Karpas-422 (cell line): Measurements from ENCODE around the gene PCNT. TPM values are rescaled to one million over a fixed set of nuclear protein-coding genes. Genes with fewer than 3 reads are reported as not detected.

Source experiments
- DNase-seq: peaks from one replicate; pipeline ENCODE4 v3.0.0-alpha.2; 2015
- H2AFZ ChIP-seq: fragments of 200-600 bp; sonication (generic); 2 replicates; pipeline ENCODE4 v1.6.1; 2014; ENCODE audit warnings: antibody characterized with exemption, low read length, mixed read lengths
- H3K27ac ChIP-seq: fragments of 200-600 bp; sonication (generic); 2 replicates; pipeline ENCODE4 v1.5.1; 2014; ENCODE audit warnings: mild to moderate bottlenecking, low read length, moderate library complexity
- H3K27me3 ChIP-seq: fragments of 200-600 bp; sonication (generic); 2 replicates; pipeline ENCODE4 v1.6.1; 2014; ENCODE audit warnings: low read length, mixed read lengths
- H3K36me3 ChIP-seq: fragments of 200-600 bp; sonication (generic); 2 replicates; pipeline ENCODE4 v1.6.1; 2014; ENCODE audit warnings: low read length, mixed read lengths; ENCODE audit not compliant: insufficient read depth
- H3K4me1 ChIP-seq: fragments of 200-600 bp; sonication (generic); 2 replicates; pipeline ENCODE4 v1.6.1; 2014; ENCODE audit warnings: mild to moderate bottlenecking, low read length, mixed read lengths
- H3K4me2 ChIP-seq: fragments of 200-600 bp; sonication (generic); 2 replicates; pipeline ENCODE4 v1.6.1; 2014; ENCODE audit warnings: low read length, low read depth, mild to moderate bottlenecking; ENCODE audit not compliant: poor library complexity, severe bottlenecking
- H3K4me3 ChIP-seq: fragments of 200-600 bp; sonication (generic); 2 replicates; pipeline ENCODE4 v1.5.1; 2014; ENCODE audit warnings: mild to moderate bottlenecking, antibody characterized with exemption, low read length, mixed read lengths
- H3K79me2 ChIP-seq: fragments of 200-600 bp; sonication (generic); 2 replicates; pipeline ENCODE4 v1.6.1; 2014; ENCODE audit warnings: mild to moderate bottlenecking, low read length, mixed read lengths
- H3K9ac ChIP-seq: fragments of 200-600 bp; sonication (generic); 2 replicates; pipeline ENCODE4 v1.6.0; 2014; ENCODE audit warnings: low read length
- H3K9me2 ChIP-seq: fragments of 200-600 bp; sonication (generic), shearing (Covaris generic); replicated peaks from 2 replicates; pipeline ENCODE4 v1.6.0; 2014; ENCODE audit warnings: mild to moderate bottlenecking, low read length, moderate library complexity; ENCODE audit not compliant: insufficient read depth
- H3K9me3 ChIP-seq: fragments of 300-700, 200-600 bp; sonication (generic); 2 replicates; pipeline ENCODE4 v1.6.1; 2014; ENCODE audit warnings: low read length, mixed read lengths
- H4K20me1 ChIP-seq: fragments of 200-600 bp; sonication (generic); 2 replicates; pipeline ENCODE4 v1.6.1; 2014; ENCODE audit warnings: mild to moderate bottlenecking, antibody characterized with exemption, low read length, low read depth; ENCODE audit not compliant: insufficient read depth
- total RNA-seq: library from RNA; depleted of rRNA; stranded (reverse); fragments of >200 nt; shearing (Covaris generic); gene quantifications from 2 replicates; pipeline ENCODE4 v1.2.3, GENCODE V29; 2014; ENCODE audit warnings: low replicate concordance

Gene PCNT
- total RNA-seq, 1 experiment from 2014 or later = 31.5 TPM

DNA sequence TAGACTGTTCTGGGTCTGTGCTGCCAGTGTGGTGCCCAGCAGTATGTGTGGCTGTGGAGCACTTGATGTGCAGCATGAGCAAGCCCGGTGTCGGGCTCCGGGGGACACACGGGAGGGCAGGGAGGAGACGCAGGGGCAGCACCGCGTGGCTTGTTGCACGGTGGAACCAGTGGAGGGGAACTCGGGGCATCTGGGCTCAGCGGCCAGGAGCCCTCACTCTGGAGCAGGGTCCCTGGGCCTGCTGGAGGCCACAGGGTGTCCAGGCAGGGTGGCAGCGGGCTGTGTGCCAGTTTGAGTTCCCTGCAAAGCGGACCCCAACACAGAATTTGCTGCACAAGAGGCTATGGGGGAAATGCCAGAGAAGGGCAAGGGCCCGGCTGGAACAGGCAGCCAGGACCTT, 30.6 kb downstream of the PCNT start:
- H3K4me3 ChIP-seq = no peak overlapping the region

DNA sequence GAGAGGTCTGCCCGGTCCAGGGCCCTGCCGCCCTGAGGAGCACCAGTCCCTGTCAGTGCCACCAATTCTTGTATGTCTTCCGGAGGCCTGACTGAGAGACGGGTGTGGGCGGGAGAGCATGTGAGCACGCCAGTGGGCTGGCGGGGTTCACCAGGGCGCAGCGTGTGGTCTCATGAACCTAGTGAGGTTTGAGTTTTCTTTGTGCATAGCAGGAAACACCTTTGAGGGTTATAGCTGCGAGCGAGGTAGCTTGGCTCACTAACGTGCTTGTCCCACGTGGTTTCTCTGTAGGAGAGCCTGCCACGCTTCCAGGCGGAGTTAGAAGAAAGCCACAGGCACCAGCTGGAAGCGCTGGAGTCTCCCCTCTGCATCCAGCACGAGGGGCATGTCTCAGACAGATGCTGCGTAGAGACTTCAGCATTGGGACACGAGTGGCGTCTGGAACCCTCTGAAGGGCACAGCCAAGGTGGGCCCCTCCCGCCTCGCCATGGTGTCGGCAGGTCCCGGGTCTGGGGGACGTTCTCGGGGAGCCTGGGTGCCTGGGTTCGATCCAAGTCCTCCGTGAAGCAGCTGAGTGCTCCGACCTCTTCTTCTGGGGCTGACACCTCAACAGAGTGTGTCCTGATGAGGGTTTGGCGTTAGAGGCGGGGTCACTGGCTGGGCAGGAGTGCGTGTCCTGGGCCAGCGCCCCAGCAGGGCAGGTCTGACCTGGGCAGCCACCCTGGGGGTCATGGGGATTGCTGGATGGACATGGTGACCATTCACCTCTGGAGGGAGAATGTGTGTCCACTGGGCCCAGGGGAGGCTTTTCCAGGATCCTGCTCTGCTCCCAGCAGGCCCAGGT, 31.4 kb downstream of the PCNT start:
- Histone ChIP-seq H3K36me3 (peaks cover 25% of the 10 kb centered on the region), H4K20me1 (no peaks in the 10 kb centered on the region), H3K9ac (peak overlapping the region; percentile 67), H3K9me2 (no peaks in the 10 kb centered on the region), H3K27ac (peak overlapping the region; percentile 96), H3K27me3 (no peaks in the 10 kb centered on the region), H3K79me2 (peaks cover 18% of the 10 kb centered on the region), H3K4me3 (peak overlapping the region; percentile 61; the same call in 1 of the 2 replicates), H3K4me2 (peak overlapping the region; percentile 64), H3K9me3 (no peaks in the 10 kb centered on the region), H3K4me1 (peaks cover 34% of the 10 kb centered on the region), H2AFZ (no peak overlapping the region)
- no peak for DNase-seq

More for the DNA sequence above, 30.6 kb downstream of the PCNT start:
- Histone ChIP-seq H3K27me3 (no peaks in the 10 kb centered on the region), H3K4me2 (no peak overlapping the region), H4K20me1 (no peaks in the 10 kb centered on the region), H3K4me1 (peaks cover 34% of the 10 kb centered on the region), H3K79me2 (peaks cover 14% of the 10 kb centered on the region), H2AFZ (no peak overlapping the region), H3K9ac (no peak overlapping the region), H3K9me3 (no peaks in the 10 kb centered on the region), H3K9me2 (no peaks in the 10 kb centered on the region), H3K36me3 (peaks cover 28% of the 10 kb centered on the region), H3K27ac (0 out of 2 replicates have a peak overlapping the region, but pooled peaks have one; percentile 96)
- no peak for DNase-seq

DNA sequence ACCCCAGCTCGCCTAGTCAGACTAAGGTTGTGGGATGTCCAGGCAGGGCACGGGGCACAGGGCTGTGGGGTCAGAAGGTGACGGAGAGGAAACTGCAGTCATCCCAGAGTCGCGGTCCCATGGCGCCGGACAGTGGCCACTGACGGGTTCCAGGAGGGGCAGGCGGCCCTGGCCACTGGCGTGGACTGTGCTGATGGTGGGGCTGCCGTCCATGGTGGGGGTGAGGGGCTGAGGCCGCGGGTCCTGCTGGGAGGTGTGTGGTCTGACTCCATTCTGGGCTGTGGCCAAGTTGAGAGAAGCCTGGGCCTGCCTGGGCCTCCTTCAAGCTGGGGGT, 32.0 kb downstream of the PCNT start:
- DNase-seq = no peak
- H2AFZ ChIP-seq = no peak overlapping the region
- H3K4me3 ChIP-seq = peak overlapping the region; percentile 61; the same call in 1 of the 2 replicates
- peaks cover 23% of the 10 kb centered on the region for H3K79me2 ChIP-seq
- peaks cover 34% of the 10 kb centered on the region for H3K4me1 ChIP-seq
- no peaks in the 10 kb centered on the region for H3K9me3 ChIP-seq
- H3K27me3 ChIP-seq = no peaks in the 10 kb centered on the region
- H4K20me1 ChIP-seq = no peaks in the 10 kb centered on the region
- H3K4me2 ChIP-seq = peak overlapping the region; percentile 64
- H3K9me2 ChIP-seq = no peaks in the 10 kb centered on the region
- peak overlapping the region; percentile 96 for H3K27ac ChIP-seq
- peak overlapping the region; percentile 67 for H3K9ac ChIP-seq
- peaks cover 23% of the 10 kb centered on the region for H3K36me3 ChIP-seq

DNA sequence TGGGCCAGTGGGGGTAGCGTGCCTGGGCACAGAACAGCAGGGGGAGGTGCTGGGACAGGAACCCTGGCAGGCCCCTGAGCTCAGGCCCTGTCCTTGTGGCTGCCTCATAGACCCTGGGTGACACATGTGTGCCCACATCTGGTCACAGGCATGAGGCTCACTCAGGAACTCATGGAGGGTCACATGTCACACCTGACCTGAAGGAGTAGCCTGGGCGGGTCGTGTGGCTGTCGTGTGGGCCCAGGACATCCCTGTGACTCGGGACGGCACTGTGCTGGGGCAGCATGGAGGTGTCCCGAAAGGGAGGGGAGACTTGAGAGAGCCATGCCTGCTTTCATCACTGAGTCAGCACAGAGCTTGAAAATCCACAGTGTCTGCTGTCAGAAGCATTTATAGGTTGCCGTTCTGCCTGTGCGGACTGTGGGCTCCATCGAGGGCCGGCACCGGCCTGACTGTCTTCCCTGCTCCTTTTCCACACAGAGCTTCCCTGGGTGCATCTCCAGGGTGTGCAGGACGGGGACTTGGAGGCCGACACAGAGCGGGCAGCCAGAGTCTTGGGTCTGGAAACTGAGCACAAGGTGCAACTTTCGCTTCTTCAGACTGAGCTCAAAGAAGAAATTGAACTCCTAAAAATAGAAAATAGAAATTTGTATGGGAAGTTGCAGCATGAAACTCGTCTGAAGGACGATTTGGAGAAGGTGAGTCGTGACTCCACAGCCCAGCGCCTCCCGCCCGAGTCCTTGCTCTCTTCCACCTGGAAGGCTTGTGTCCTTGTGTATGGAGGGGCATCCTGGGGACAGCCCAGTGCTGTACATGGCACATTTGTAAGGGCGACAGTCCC, 32.8 kb downstream of the PCNT start:
- DNase-seq = peak; percentile 83
- Histone ChIP-seq H3K9ac (peak overlapping the region; percentile 67), H3K79me2 (peaks cover 30% of the 10 kb centered on the region), H3K27ac (peak overlapping the region; percentile 96), H3K9me3 (no peaks in the 10 kb centered on the region), H3K36me3 (peaks cover 26% of the 10 kb centered on the region), H3K4me1 (peaks cover 34% of the 10 kb centered on the region), H3K4me3 (peak overlapping the region; percentile 61), H3K9me2 (no peaks in the 10 kb centered on the region), H4K20me1 (no peaks in the 10 kb centered on the region), H2AFZ (no peak overlapping the region), H3K4me2 (peak overlapping the region; percentile 64), H3K27me3 (no peaks in the 10 kb centered on the region)

DNA sequence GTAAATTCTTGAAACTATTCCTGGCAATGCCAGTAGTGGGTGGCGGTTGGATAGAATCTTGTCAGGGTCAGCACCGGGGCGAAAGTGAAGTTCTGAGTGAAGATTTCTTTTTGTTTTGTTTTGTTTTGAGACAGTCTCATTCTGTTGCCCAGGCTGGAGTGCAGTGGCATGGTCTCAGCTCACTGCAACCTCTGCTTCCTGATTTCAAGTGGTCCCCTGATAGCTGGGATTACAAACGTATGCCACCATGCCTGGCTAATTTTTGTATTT, 33.3 kb downstream of the PCNT start:
- peaks cover 34% of the 10 kb centered on the region for H3K4me1 ChIP-seq
- DNase-seq = peak; percentile 57
- no peaks in the 10 kb centered on the region for H4K20me1 ChIP-seq
- H3K4me3 ChIP-seq = peak overlapping the region; percentile 61
- no peaks in the 10 kb centered on the region for H3K27me3 ChIP-seq
- peaks cover 32% of the 10 kb centered on the region for H3K36me3 ChIP-seq
- peak overlapping the region; percentile 67 for H3K9ac ChIP-seq
- no peaks in the 10 kb centered on the region for H3K9me3 ChIP-seq
- peak overlapping the region; percentile 96 for H3K27ac ChIP-seq
- H3K4me2 ChIP-seq = peak overlapping the region; percentile 64
- no peaks in the 10 kb centered on the region for H3K9me2 ChIP-seq
- H3K79me2 ChIP-seq = peaks cover 36% of the 10 kb centered on the region
- H2AFZ ChIP-seq = no peak overlapping the region

DNA sequence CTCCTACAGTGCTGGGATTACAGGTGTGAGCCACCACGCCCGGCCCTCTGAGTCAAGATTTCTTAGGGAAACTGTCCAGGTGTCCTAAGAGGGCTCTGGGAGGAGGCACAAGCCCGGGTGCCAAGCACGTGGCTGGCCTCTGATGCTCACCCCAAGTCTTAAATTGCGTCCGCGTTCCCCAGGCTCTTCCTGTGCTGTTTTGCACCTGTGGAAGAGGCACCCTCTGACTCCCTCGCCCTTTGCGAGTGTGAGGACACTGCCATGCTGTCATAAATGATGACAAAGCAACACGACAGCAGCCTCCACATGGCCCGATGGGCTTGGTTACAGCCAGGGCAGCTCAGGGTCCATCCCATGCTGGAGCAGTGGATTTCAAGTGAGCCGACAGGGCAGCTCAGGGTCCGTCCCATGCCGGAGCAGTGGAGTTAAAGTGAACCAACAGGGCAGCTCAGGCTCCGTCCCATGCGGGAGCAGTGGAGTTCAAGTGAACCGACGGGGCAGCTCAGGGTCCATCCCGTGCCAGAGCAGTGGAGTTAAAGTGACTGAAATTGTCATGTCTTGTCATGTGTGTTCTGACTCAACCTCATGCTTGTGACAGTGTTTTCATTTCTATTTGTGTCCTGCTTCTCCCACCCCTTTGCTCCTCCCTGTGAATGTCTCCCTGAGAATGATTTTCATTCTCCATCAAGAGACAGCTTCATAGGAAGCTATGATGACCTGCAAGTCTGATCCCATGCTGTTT, 33.9 kb downstream of the PCNT start:
- Histone ChIP-seq H3K4me3 (no peak overlapping the region), H3K4me2 (peak overlapping the region; percentile 64), H3K9ac (peak overlapping the region; percentile 67; the same call in 1 of the 2 replicates), H3K9me3 (no peaks in the 10 kb centered on the region), H4K20me1 (no peaks in the 10 kb centered on the region), H3K9me2 (no peaks in the 10 kb centered on the region), H3K27me3 (no peaks in the 10 kb centered on the region), H2AFZ (no peak overlapping the region), H3K4me1 (peaks cover 34% of the 10 kb centered on the region), H3K27ac (peak overlapping the region; percentile 96), H3K36me3 (peaks cover 34% of the 10 kb centered on the region), H3K79me2 (peaks cover 40% of the 10 kb centered on the region)
- no peak for DNase-seq

DNA sequence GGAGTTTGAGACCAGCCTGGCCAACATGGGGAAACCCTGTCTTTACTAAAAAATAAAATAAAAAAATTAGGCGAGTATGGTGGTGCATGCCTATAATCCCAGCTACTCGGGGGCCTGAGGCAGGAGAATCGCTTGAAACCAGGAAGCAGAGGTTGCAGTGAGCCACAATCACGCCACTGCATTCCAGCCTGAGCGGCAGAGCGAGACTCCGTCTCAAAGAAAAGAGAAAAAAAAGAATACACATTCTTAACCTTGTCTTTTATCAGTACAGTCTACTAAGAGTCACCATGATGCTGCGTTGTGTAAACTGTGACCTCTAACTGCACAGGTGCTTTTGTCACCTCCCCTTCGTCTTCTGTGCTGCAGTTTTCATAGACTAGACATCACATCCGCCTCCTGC, 37.2 kb downstream of the PCNT start:
- no peak overlapping the region for H3K9ac ChIP-seq
- peaks cover 59% of the 10 kb centered on the region for H3K79me2 ChIP-seq
- H3K36me3 ChIP-seq = peaks cover 54% of the 10 kb centered on the region
- H3K9me3 ChIP-seq = no peaks in the 10 kb centered on the region
- H3K9me2 ChIP-seq = no peaks in the 10 kb centered on the region
- no peaks in the 10 kb centered on the region for H4K20me1 ChIP-seq
- H3K4me1 ChIP-seq = peaks cover 20% of the 10 kb centered on the region
- H2AFZ ChIP-seq = no peak overlapping the region
- no peak for DNase-seq
- H3K27me3 ChIP-seq = no peaks in the 10 kb centered on the region
- H3K4me2 ChIP-seq = no peak overlapping the region
- no peak overlapping the region for H3K27ac ChIP-seq
- no peak overlapping the region for H3K4me3 ChIP-seq

DNA sequence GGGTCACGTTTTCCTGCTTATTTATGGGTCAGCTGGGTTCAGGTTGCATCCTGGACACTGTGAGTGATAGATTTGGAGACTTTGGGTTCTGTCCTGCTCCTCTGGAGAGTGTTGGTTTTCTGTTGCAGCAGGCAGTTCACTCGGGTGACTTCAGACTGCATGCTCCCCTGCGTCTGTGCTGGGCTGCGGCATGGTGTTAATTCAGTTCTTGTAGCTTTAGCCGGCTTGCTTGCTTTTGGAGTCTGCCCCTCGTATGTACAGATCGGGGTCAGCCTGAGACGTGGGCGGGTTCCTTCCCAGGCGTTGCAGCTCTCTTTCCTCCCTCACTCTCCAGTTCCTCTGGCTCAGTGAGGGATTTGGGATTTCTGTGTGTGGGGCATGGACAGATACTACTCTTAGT, 38.0 kb downstream of the PCNT start:
- peaks cover 67% of the 10 kb centered on the region for H3K79me2 ChIP-seq
- H3K9me3 ChIP-seq = no peaks in the 10 kb centered on the region
- peaks cover 13% of the 10 kb centered on the region for H3K4me1 ChIP-seq
- no peaks in the 10 kb centered on the region for H3K9me2 ChIP-seq
- H3K36me3 ChIP-seq = peaks cover 62% of the 10 kb centered on the region
- H3K4me2 ChIP-seq = no peak overlapping the region
- no peaks in the 10 kb centered on the region for H4K20me1 ChIP-seq
- H3K27ac ChIP-seq = no peak overlapping the region
- no peak for DNase-seq
- H3K4me3 ChIP-seq = no peak overlapping the region
- H3K9ac ChIP-seq = no peak overlapping the region
- no peaks in the 10 kb centered on the region for H3K27me3 ChIP-seq
- no peak overlapping the region for H2AFZ ChIP-seq
